ENCODE results near the gene BACH1.
"Not testable (repeated sequence)": the region's sequence is repeated elsewhere in the genome, so short reads cannot be mapped to it uniquely, and the experiment has no call there.

Gene BACH1

GRCh38 chr21:29265690-29266479 is 32.8 kb upstream of the BACH1 start:
- Histone ChIP-seq H3K4me3 (ENCODE audit: low read depth in 1 of 2, low read length in 1 of 2) (no peak overlapping the region), H3K36me3 (no peaks in the 10 kb centered on the region), H3K4me1 (ENCODE audit: control insufficient read depth in 1 of 2, insufficient read depth in 1 of 2, low read depth in 1 of 2, low read length in 1 of 2) (no peaks in the 10 kb centered on the region), H3K27ac (no peak overlapping the region), H3K27me3 (no peaks in the 10 kb centered on the region), H3K9me3 (no peaks in the 10 kb centered on the region)
- no peak for TF ChIP-seq CTCF (IDR thresholded peaks at IDR 0.05)

DNA sequence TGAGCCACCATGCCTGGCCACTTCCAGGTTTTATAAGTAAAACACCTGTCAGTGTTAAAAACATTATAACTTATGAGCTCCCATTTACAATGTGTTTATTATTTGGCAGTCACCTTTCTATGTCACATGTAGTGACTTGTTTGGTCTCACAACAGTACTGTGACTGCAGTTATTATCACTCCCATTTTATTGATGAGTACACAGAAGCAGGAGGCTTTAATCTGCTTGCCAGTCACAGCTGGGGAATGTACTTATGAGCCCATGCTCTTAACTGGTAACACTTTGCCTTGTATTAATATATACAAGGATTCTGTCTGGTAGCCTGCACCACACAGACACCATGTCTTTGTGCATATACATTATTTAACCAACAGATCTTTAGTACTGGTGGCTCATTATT is 31.1 kb upstream of the BACH1 start:
- Histone ChIP-seq H3K4me3 (ENCODE audit: low read depth in 1 of 2, low read length in 1 of 2) (no peak overlapping the region), H3K27ac (no peak overlapping the region), H3K27me3 (no peaks in the 10 kb centered on the region), H3K4me1 (ENCODE audit: control insufficient read depth in 1 of 2, insufficient read depth in 1 of 2, low read depth in 1 of 2, low read length in 1 of 2) (peaks cover 0 to 6% of the 10 kb centered on the region in 2 experiments), H3K9me3 (no peaks in the 10 kb centered on the region), H3K36me3 (no peaks in the 10 kb centered on the region)
- no peak for TF ChIP-seq CTCF (IDR thresholded peaks at IDR 0.05)

GRCh38 chr21:29271927-29272333 is 26.8 kb upstream of the BACH1 start:
- TF ChIP-seq CTCF (IDR thresholded peaks at IDR 0.05), result no peak
- no peaks in the 10 kb centered on the region for H3K36me3 ChIP-seq
- no peaks in the 10 kb centered on the region for H3K9me3 ChIP-seq
- H3K4me1 ChIP-seq (ENCODE audit: control insufficient read depth in 1 of 2, insufficient read depth in 1 of 2, low read depth in 1 of 2, low read length in 1 of 2), result peaks cover 0 to 6% of the 10 kb centered on the region in 2 experiments
- no peaks in the 10 kb centered on the region for H3K27me3 ChIP-seq
- H3K27ac ChIP-seq, result no peak overlapping the region
- H3K4me3 ChIP-seq (ENCODE audit: low read depth in 1 of 2, low read length in 1 of 2), result no peak overlapping the region

GRCh38 chr21:29277442-29277841 is 21.3 kb upstream of the BACH1 start:
- no peaks in the 10 kb centered on the region for H3K36me3 ChIP-seq
- H3K4me3 ChIP-seq (ENCODE audit: low read depth in 1 of 2, low read length in 1 of 2), result no peak overlapping the region
- no peaks in the 10 kb centered on the region for H3K27me3 ChIP-seq
- H3K27ac ChIP-seq, result no peak overlapping the region
- H3K4me1 ChIP-seq (ENCODE audit: control insufficient read depth in 1 of 2, insufficient read depth in 1 of 2, low read depth in 1 of 2, low read length in 1 of 2), result peaks cover 0 to under 1% of the 10 kb centered on the region in 2 experiments
- no peak for TF ChIP-seq CTCF (IDR thresholded peaks at IDR 0.05)
- H3K9me3 ChIP-seq, result no peaks in the 10 kb centered on the region

DNA sequence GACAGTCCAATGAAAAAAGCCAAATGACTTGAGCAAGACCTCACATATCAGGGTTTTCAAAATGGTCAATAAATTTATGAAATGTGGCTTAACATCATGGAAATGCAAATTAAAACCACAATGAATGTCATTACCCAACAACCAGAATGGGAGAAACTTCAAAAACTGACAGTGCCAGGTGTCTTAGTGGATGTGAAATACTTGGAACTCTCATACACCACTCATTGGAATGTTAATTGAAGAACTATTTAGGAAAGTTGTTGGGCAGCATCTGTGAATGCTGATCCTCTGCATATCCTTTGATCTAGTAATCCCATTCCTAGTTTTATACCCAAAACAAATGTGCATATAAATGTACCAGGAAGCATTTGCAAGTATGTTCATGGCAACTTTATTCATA is 19.2 kb upstream of the BACH1 start:
- no peaks in the 10 kb centered on the region for H3K9me3 ChIP-seq
- H3K36me3 ChIP-seq, result no peaks in the 10 kb centered on the region
- no peak overlapping the region for H3K4me3 ChIP-seq (ENCODE audit: low read depth in 1 of 2, low read length in 1 of 2)
- H3K27me3 ChIP-seq, result no peaks in the 10 kb centered on the region
- H3K27ac ChIP-seq, result no peak overlapping the region
- H3K4me1 ChIP-seq (ENCODE audit: control insufficient read depth in 1 of 2, insufficient read depth in 1 of 2, low read depth in 1 of 2, low read length in 1 of 2), result no peaks in the 10 kb centered on the region
- TF ChIP-seq CTCF (IDR thresholded peaks at IDR 0.05), result no peak

GRCh38 chr21:29281801-29282200 is 16.9 kb upstream of the BACH1 start:
- H3K36me3 ChIP-seq; H3K27ac ChIP-seq; H3K4me3 ChIP-seq (ENCODE audit: low read depth in 1 of 2, low read length in 1 of 2); H3K9me3 ChIP-seq; H3K27me3 ChIP-seq; H3K4me1 ChIP-seq (ENCODE audit: control insufficient read depth in 1 of 2, insufficient read depth in 1 of 2, low read depth in 1 of 2, low read length in 1 of 2): not testable (repeated sequence)

Data from neutrophil (primary cell).